ENCODE results near the gene OR2AT4. TPM values are rescaled to one million over a fixed set of nuclear protein-coding genes. Genes with fewer than 3 reads are reported as not detected.

The OR2AT4 gene
- total and polyA plus RNA-seq, 2 of the 8 experiments (the other 6 are each of a cell fraction or from before 2014, with no cell fraction given) = not detected

GRCh38 chr11:75133976-75134375 lies 37.3 kb upstream of the OR2AT4 start (continued):
- TF ChIP-seq CTBP2 (IDR thresholded peaks at IDR 0.05; ENCODE audit: borderline replicate concordance, insufficient read depth, insufficient read length, low read length) (no peak), TBP (IDR thresholded peaks at IDR 0.05; ENCODE audit: low read depth, low read length) (no peak), POLR2A (IDR thresholded peaks at IDR 0.05; ENCODE audit: control extremely low read depth in 1 of 2, low read depth in 2 of 2, low read length in 2 of 2) (no peak), HDAC6 (IDR thresholded peaks at IDR 0.05; ENCODE audit: low read depth, low read length) (no peak)
- TF ChIP-seq, protein P1, sequence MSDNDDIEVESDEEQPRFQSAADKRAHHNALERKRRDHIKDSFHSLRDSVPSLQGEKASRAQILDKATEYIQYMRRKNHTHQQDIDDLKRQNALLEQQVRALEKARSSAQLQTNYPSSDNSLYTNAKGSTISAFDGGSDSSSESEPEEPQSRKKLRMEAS (IDR thresholded peaks at IDR 0.05) = no peak
